PFSK-1 (cell line): ENCODE results near the gene KRT6C.

Experiments
- FOXP2 ChIP-seq: optimal IDR thresholded peaks from 2 replicates; pipeline ENCODE3; 2011; ENCODE audit warnings: borderline replicate concordance, control low read depth, inconsistent platforms; ENCODE audit not compliant: insufficient read depth; ENCODE audit errors: extremely low read length, extremely low read depth
- POLR2AphosphoS5 ChIP-seq: IDR thresholded peaks from 2 replicates; pipeline ENCODE4 v1.6.1; 2012; ENCODE audit warnings: low read depth, mild to moderate bottlenecking, control low read depth, low read length, moderate library complexity
- SIN3A ChIP-seq: IDR thresholded peaks from 2 replicates; pipeline ENCODE4 v1.6.1; 2012; ENCODE audit warnings: mild to moderate bottlenecking, low read length, moderate library complexity, borderline replicate concordance; ENCODE audit not compliant: insufficient read depth
- TAF1 ChIP-seq: IDR thresholded peaks from 2 replicates; pipeline ENCODE4 v1.6.1; 2012; ENCODE audit warnings: low read length, control low read depth, borderline replicate concordance; ENCODE audit not compliant: insufficient read depth
- TF ChIP-seq, protein P1 (sequence below), 2 experiments: IDR thresholded peaks; 2 replicates each; pipeline versions ENCODE4 v1.6.1 to v1.8.0; 2011 to 2012; ENCODE audit warnings: low read depth in 2 of 2, low read length in 2 of 2, control low read depth in 1 of 2, inconsistent platforms in 1 of 2, mild to moderate bottlenecking in 1 of 2, moderate library complexity in 1 of 2; ENCODE audit not compliant: insufficient read depth in 1 of 2

The KRT6C gene

DNA sequence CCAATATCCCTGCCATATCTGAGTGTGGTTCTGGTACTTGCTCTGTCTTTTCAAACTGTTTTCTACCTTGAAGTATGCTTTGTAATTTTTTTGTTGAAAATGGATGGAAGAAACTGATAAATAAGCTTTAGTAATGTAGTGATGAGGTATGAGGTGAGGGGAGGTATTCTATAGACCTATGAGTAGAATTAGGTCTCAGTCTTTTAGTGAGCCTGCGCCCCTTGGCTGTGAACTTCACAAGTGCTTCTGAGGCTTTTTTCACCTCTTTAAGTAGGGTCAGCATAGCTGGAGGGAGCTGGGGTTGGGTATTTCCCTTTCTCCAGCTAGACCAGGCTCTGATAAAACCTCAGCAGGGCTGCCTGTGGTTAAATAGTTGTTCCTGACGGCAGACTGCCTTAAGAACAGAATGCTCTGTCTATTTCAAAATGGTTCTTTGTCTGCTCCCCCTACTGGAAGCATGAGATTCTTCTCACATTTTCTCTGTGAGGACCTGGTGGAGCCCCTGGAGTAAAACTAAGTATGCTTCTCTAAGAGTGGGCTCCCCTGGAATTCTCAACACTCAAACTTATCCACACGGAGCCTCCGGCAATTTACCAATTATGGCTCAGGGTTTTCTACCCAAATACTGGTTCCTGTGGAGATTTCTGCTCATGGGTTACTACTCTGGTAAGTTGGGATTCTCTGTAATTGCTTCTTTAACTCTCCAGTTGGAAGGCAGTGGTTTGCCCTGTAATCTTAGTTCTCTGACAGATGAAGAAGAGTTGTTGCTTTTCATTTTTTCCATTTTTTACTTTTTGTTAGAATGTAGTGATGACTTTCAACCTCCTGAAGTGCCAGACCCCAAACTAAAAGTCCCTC is 33.5 kb upstream of the KRT6C start:
- TF ChIP-seq TAF1 (no peak), POLR2AphosphoS5 (no peak), FOXP2 (no peak), SIN3A (no peak)
- TF ChIP-seq, protein P1, sequence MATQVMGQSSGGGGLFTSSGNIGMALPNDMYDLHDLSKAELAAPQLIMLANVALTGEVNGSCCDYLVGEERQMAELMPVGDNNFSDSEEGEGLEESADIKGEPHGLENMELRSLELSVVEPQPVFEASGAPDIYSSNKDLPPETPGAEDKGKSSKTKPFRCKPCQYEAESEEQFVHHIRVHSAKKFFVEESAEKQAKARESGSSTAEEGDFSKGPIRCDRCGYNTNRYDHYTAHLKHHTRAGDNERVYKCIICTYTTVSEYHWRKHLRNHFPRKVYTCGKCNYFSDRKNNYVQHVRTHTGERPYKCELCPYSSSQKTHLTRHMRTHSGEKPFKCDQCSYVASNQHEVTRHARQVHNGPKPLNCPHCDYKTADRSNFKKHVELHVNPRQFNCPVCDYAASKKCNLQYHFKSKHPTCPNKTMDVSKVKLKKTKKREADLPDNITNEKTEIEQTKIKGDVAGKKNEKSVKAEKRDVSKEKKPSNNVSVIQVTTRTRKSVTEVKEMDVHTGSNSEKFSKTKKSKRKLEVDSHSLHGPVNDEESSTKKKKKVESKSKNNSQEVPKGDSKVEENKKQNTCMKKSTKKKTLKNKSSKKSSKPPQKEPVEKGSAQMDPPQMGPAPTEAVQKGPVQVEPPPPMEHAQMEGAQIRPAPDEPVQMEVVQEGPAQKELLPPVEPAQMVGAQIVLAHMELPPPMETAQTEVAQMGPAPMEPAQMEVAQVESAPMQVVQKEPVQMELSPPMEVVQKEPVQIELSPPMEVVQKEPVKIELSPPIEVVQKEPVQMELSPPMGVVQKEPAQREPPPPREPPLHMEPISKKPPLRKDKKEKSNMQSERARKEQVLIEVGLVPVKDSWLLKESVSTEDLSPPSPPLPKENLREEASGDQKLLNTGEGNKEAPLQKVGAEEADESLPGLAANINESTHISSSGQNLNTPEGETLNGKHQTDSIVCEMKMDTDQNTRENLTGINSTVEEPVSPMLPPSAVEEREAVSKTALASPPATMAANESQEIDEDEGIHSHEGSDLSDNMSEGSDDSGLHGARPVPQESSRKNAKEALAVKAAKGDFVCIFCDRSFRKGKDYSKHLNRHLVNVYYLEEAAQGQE (IDR thresholded peaks at IDR 0.05; ENCODE audit: insufficient read depth in 1 of 2, low read depth in 2 of 2, low read length in 2 of 2), result no peak

DNA sequence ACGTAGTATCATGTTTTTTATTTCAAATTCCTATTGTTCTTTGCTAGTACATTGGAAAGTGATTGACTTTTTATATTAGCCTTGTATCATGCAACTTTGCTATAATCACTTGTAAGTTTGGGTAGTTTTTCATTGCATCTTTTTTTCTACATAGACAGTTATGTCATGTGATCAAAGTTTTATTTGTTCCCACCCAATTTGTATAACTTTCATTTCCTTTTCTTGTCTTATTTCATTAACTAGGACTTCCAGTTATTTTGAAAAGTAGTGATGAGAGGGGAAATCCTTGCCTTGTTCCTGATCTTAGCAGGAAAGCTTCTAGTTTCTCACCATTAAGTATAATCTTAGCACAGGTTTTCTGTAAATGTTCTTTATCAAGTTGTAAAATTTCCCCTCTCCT is 29.3 kb upstream of the KRT6C start:
- TF ChIP-seq SIN3A, result no peak
- TF ChIP-seq POLR2AphosphoS5, result no peak
- TF ChIP-seq FOXP2, result no peak
- TF ChIP-seq, protein P1 (IDR thresholded peaks at IDR 0.05; ENCODE audit: insufficient read depth in 1 of 2, low read depth in 2 of 2, low read length in 2 of 2), result no peak
- TF ChIP-seq TAF1, result no peak

DNA sequence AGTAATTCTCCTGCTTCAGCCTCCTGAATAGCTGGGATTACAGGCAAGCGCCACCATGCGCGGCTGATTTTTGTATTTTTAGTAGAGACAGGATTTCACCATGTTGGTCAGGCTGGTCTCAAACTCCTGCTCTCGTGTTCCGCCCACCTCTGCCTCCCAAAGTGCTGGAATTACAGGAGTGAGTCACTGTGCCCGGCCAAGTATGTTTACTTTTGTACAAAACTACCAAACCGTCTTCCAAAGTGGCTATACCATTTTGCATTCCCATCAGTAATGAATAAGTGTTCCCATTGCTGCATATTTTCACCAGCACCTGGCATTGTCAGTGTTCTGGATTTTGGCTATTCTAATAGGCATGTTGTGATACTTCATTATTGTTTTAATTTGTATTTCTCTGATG is 27.9 kb upstream of the KRT6C start:
- TF ChIP-seq POLR2AphosphoS5 (no peak), TAF1 (no peak), FOXP2 (no peak), SIN3A (no peak)
- TF ChIP-seq, protein P1 (IDR thresholded peaks at IDR 0.05; ENCODE audit: insufficient read depth in 1 of 2, low read depth in 2 of 2, low read length in 2 of 2), result no peak

DNA sequence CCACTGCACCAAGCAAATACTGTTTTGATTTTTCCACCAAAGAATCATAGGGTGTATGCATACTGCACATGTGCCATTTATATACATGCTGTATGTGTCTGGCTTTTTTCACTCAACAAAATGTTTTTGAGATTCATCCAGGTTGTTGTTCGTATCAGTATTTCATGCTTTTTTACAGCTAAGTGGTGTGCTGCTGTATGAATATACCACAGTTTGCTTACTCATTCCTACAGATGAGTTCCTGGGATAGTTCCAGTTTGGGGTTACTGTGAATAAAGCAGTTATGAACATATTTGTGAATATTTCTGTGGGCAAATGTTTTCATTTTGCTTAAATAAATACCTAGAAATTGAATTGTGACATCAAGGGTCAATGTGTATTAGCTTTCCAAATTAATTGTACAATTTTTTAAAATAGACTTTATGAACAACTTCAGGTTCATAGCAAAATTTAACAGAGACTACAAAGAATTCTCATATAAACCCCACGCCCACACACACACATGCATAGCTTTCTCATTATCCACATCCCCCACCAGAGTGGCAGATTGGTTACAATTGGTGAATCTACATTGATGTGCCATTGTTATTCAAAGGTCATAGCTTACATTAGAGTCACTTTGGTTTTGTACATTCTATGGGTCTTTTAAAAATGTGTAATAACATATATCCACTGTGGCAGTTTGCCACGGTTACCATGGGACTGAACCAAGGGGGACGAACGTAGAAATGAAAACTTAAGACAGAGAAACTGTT is 26.4 kb upstream of the KRT6C start:
- no peak for TF ChIP-seq SIN3A
- no peak for TF ChIP-seq TAF1
- TF ChIP-seq FOXP2, result no peak
- TF ChIP-seq, protein P1 (IDR thresholded peaks at IDR 0.05; ENCODE audit: insufficient read depth in 1 of 2, low read depth in 2 of 2, low read length in 2 of 2), result no peak
- TF ChIP-seq POLR2AphosphoS5, result no peak
